Measurements from ENCODE around the gene DIAPH2. TPM values are rescaled to one million over a fixed set of nuclear protein-coding genes. Genes with fewer than 3 reads are reported as not detected.

Gene DIAPH2
- total and polyA plus RNA-seq, 9 of the 15 experiments (the other 6 are each of a cell fraction or from before 2014, with no cell fraction given): 0.01 to 0.18 (median 0.07) TPM; not detected in 1

- Histone ChIP-seq H2AFZ (ENCODE audit: low read depth, low read length) (no peak overlapping the region), H3K79me2 (ENCODE audit: control insufficient read depth, insufficient read depth, low read length) (no peaks in the 10 kb centered on the region), H3K9ac (ENCODE audit: insufficient read depth in 1 of 2, low read depth in 2 of 2, low read length in 2 of 2) (no peak overlapping the region), H3K27ac (ENCODE audit: extremely low read depth, low read depth, low read length) (no peak overlapping the region), H4K20me1 (replicated peaks; ENCODE audit: control insufficient read depth, insufficient read depth, low read length) (no peaks in the 10 kb centered on the region), H3K27me3 (ENCODE audit: control insufficient read depth in 2 of 2, insufficient read depth in 2 of 2, low read length in 2 of 2) (no peaks in the 10 kb centered on the region), H3K4me2 (ENCODE audit: insufficient read depth, low read length) (no peak overlapping the region), H3K4me1 (replicated peaks in 1 of 2; ENCODE audit: control insufficient read depth in 2 of 2, insufficient read depth in 2 of 2, low read length in 2 of 2) (no peaks in the 10 kb centered on the region), H3K9me3 (replicated peaks; ENCODE audit: control insufficient read depth, insufficient read depth, low read depth, low read length) (no peaks in the 10 kb centered on the region), H3K9me1 (ENCODE audit: control insufficient read depth, insufficient read depth, low read length) (no peaks in the 10 kb centered on the region), H3K36me3 (ENCODE audit: control insufficient read depth, insufficient read depth, low read length) (no peaks in the 10 kb centered on the region), H3K4me3 (no peak overlapping the region)
- no peak for FAIRE-seq
- intact Hi-C loops (cut with micrococcal nuclease) (no loop called here), in situ Hi-C loops (cut with MboI) (no loop called here)
- no peak for TF ChIP-seq SUPT5H (IDR thresholded peaks at IDR 0.05)
- TF ChIP-seq RBM34 (IDR thresholded peaks at IDR 0.05; ENCODE audit: borderline replicate concordance, insufficient read depth, low read length): no peak
- no peak for TF ChIP-seq C11orf30 (IDR thresholded peaks at IDR 0.05; ENCODE audit: low read depth)
- no peak for TF ChIP-seq VEZF1 (CRISPR knock-in tag; IDR thresholded peaks at IDR 0.05)
- TF ChIP-seq SMAD3 (CRISPR knock-in tag; conservative IDR thresholded peaks at IDR 0.05): no peak
- TF ChIP-seq DPF2 (IDR thresholded peaks at IDR 0.05): no peak
- BruUV-seq (replicated peaks): no TSS peak
- ChIA-PET POLR2A (no interaction called here), CTCF (ENCODE audit: low intra/inter-chr PET ratio) (no interaction called here)
- ATAC-seq: no peak
- DNase-seq (ENCODE audit: extremely low read depth in 1 of 4, low spot score in 3 of 4): no peak
Measured at GRCh38 chrX:96721354-96721753, 36.7 kb downstream of the DIAPH2 start.

- POLR2A ChIA-PET: no interaction called here
- intact Hi-C loops (cut with micrococcal nuclease): no loop called here
- TF ChIP-seq PRMT5 (CRISPR knock-in tag; IDR thresholded peaks at IDR 0.05) (no peak), ZBTB12 (CRISPR knock-in tag; IDR thresholded peaks at IDR 0.05) (no peak), SREBF2 (CRISPR knock-in tag; IDR thresholded peaks at IDR 0.05) (no peak), CREB5 (CRISPR knock-in tag; IDR thresholded peaks at IDR 0.05) (no peak), RBM22 (IDR thresholded peaks at IDR 0.05; ENCODE audit: low read depth, low read length, poor library complexity, severe bottlenecking) (no peak), PCBP1 (IDR thresholded peaks at IDR 0.05; ENCODE audit: low read depth, low read length, poor library complexity, severe bottlenecking) (no peak)
Measured at GRCh38 chrX:96722781-96723180, 38.1 kb downstream of the DIAPH2 start.

More at GRCh38 chrX:96722781-96723180, 38.1 kb downstream of the DIAPH2 start:
- Histone ChIP-seq H3K27me3 (ENCODE audit: control insufficient read depth in 2 of 2, insufficient read depth in 2 of 2, low read length in 2 of 2) (no peaks in the 10 kb centered on the region), H3K36me3 (ENCODE audit: control insufficient read depth, insufficient read depth, low read length) (no peaks in the 10 kb centered on the region), H3K4me2 (ENCODE audit: insufficient read depth, low read length) (no peak overlapping the region), H3K9me3 (replicated peaks; ENCODE audit: control insufficient read depth, insufficient read depth, low read depth, low read length) (no peaks in the 10 kb centered on the region), H3K4me3 (no peak overlapping the region), H2AFZ (ENCODE audit: low read depth, low read length) (no peak overlapping the region), H3K4me1 (replicated peaks in 1 of 2; ENCODE audit: control insufficient read depth in 2 of 2, insufficient read depth in 2 of 2, low read length in 2 of 2) (no peaks in the 10 kb centered on the region), H3K9ac (ENCODE audit: insufficient read depth in 1 of 2, low read depth in 2 of 2, low read length in 2 of 2) (no peak overlapping the region), H3K79me2 (ENCODE audit: control insufficient read depth, insufficient read depth, low read length) (no peaks in the 10 kb centered on the region), H3K9me1 (ENCODE audit: control insufficient read depth, insufficient read depth, low read length) (no peaks in the 10 kb centered on the region), H4K20me1 (replicated peaks; ENCODE audit: control insufficient read depth, insufficient read depth, low read length) (no peaks in the 10 kb centered on the region), H3K27ac (ENCODE audit: extremely low read depth, low read depth, low read length) (no peak overlapping the region)
- no TSS peak for BruUV-seq (replicated peaks)
- FAIRE-seq (no peak), ATAC-seq (no peak), DNase-seq (ENCODE audit: extremely low read depth in 1 of 4, low spot score in 3 of 4) (no peak)
- 7% methylated on average over 2 of the region's 2 CpGs for WGBS (ENCODE audit: insufficient coverage, low coverage, missing lambda C conversion rate)
- CTCF ChIA-PET (ENCODE audit: low intra/inter-chr PET ratio): no interaction called here
- in situ Hi-C loops (cut with MboI): no loop called here
